Smooth muscle cell (in vitro differentiated cells): ENCODE data around the gene GALNT18. TPM values are rescaled to one million over a fixed set of nuclear protein-coding genes. Genes with fewer than 3 reads are reported as not detected.

Experiments
- DNase-seq: peaks from one replicate; lab custom pipeline; 2025; ENCODE audit not compliant: unreplicated experiment; lab: John Stamatoyannopoulos, UW
- H2AFZ ChIP-seq: fragments of 200-600 bp; sonication (generic); 2 replicates; pipeline ENCODE4 v1.6.0; 2016; ENCODE audit warnings: antibody characterized with exemption, low read depth, mild to moderate bottlenecking
- H3F3A ChIP-seq: fragments of 200-600 bp; sonication (generic); 2 replicates; pipeline ENCODE4 v1.6.0; 2017; ENCODE audit warnings: antibody characterized with exemption, low read depth
- H3K27ac ChIP-seq: fragments of 200-600 bp; sonication (generic); 2 replicates; pipeline ENCODE4 v1.5.1; 2016; ENCODE audit warnings: low read depth, mild to moderate bottlenecking
- H3K27me3 ChIP-seq: fragments of 200-600 bp; sonication (generic); 2 replicates; pipeline ENCODE4 v1.6.1; 2016; ENCODE audit warnings: low read depth, mild to moderate bottlenecking
- H3K36me3 ChIP-seq: fragments of 200-600 bp; sonication (generic); 2 replicates; pipeline ENCODE4 v1.5.1; 2016; ENCODE audit warnings: low read depth
- H3K4me1 ChIP-seq: fragments of 200-600 bp; sonication (generic); 2 replicates; pipeline ENCODE4 v1.5.1; 2016; ENCODE audit warnings: low read depth
- H3K4me2 ChIP-seq: fragments of 200-600 bp; sonication (generic); 2 replicates; pipeline ENCODE4 v1.6.0; 2016; ENCODE audit warnings: mild to moderate bottlenecking
- H3K4me3 ChIP-seq: fragments of 200-600 bp; sonication (generic); 2 replicates; pipeline ENCODE4 v1.5.1; 2016; ENCODE audit warnings: mild to moderate bottlenecking
- H3K79me2 ChIP-seq: fragments of 200-600 bp; sonication (generic); 2 replicates; pipeline ENCODE4 v1.6.0; 2016; ENCODE audit warnings: low read depth, mild to moderate bottlenecking
- H3K9ac ChIP-seq: fragments of 200-600 bp; sonication (generic); 2 replicates; pipeline ENCODE4 v1.6.0; 2016; ENCODE audit warnings: low read depth
- H3K9me3 ChIP-seq: fragments of 200-600 bp; sonication (generic); replicated peaks from 2 replicates; pipeline ENCODE4 v1.5.1; 2016; ENCODE audit warnings: low read depth
- H4K20me1 ChIP-seq: fragments of 200-600 bp; sonication (generic); 2 replicates; pipeline ENCODE4 v1.6.0; 2016; ENCODE audit warnings: low read depth
- WGBS: methylation state at CpG from one replicate; pipeline ENCODE4 v1.1.7; 2016; ENCODE audit warnings: low lambda C conversion rate; 5-methylcytosine and 5-hydroxymethylcytosine counted together
- polyA plus RNA-seq: library from polyadenylated mRNA; unstranded; fragments of >200 nt; fragmentation: Nextera tagmentation; extraction: Ambion mirVana; gene quantifications from 2 replicates; pipeline ENCODE4 v1.2.1, GENCODE V29; 2016
- total RNA-seq: library from RNA; depleted of rRNA; stranded (reverse); fragments of >200 nt; gene quantifications from 2 replicates; pipeline ENCODE4 v1.2.3, GENCODE V29; 2014
- TF ChIP-seq, protein P1 (sequence below): fragments of 200-600 bp; sonication (generic); IDR thresholded peaks from 2 replicates; pipeline ENCODE4 v1.5.1; 2017; ENCODE audit warnings: borderline replicate concordance, mild to moderate bottlenecking, antibody characterized with exemption; ENCODE audit not compliant: insufficient read depth, poor library complexity, severe bottlenecking

The GALNT18 gene
- total and polyA plus RNA-seq, 2 experiments from 2014 or later: 11.5 to 16.3 TPM

DNA sequence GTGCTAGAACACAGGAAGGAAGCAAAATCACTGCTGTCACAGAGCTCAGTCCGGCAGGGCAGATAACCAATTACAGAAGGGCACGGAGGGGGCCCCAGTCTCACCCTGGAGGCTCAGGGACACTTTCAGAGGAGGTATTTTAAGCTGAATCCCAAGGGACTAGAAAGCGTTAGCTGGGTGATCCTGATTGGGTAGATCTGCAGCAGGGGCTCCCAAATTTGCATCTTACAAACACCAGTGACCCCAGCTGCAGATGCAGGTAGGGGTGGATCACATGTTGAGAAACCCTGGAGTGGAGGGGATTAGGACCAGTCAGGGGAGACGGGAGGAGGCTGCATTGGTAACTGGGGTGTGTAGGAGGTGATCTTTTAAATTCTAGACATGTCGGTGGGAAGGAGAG is 360.2 kb downstream of the GALNT18 start:
- Histone ChIP-seq H3K79me2 (no peaks in the 10 kb centered on the region), H2AFZ (no peak overlapping the region), H3F3A (no peaks in the 10 kb centered on the region), H3K27ac (no peak overlapping the region), H3K9me3 (no peaks in the 10 kb centered on the region), H3K9ac (no peak overlapping the region), H4K20me1 (no peaks in the 10 kb centered on the region), H3K27me3 (peaks cover 4% of the 10 kb centered on the region), H3K4me2 (no peak overlapping the region), H3K36me3 (no peaks in the 10 kb centered on the region), H3K4me3 (no peak overlapping the region), H3K4me1 (no peaks in the 10 kb centered on the region)
- DNase-seq: no peak
- TF ChIP-seq, protein P1, sequence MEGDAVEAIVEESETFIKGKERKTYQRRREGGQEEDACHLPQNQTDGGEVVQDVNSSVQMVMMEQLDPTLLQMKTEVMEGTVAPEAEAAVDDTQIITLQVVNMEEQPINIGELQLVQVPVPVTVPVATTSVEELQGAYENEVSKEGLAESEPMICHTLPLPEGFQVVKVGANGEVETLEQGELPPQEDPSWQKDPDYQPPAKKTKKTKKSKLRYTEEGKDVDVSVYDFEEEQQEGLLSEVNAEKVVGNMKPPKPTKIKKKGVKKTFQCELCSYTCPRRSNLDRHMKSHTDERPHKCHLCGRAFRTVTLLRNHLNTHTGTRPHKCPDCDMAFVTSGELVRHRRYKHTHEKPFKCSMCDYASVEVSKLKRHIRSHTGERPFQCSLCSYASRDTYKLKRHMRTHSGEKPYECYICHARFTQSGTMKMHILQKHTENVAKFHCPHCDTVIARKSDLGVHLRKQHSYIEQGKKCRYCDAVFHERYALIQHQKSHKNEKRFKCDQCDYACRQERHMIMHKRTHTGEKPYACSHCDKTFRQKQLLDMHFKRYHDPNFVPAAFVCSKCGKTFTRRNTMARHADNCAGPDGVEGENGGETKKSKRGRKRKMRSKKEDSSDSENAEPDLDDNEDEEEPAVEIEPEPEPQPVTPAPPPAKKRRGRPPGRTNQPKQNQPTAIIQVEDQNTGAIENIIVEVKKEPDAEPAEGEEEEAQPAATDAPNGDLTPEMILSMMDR: no peak
- WGBS: 80% methylated on average over 5 of the region's 5 CpGs

DNA sequence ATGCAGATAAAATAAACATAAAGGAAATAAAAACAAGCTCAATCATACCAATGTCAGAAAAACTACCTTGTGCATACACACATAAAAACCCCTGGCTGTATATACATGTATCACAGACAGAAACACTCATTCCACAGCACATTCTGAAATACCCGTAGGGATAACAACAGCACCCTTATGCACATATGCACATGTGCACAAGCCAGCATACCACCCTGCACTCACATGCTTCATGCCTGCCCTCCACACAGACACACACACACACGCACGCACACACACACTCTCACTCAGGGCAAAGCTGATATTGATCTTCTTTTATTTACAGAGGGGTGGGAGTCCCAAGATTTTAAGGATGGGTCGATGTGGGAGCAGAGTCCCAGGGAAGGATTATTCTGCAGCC is 360.9 kb downstream of the GALNT18 start:
- no peaks in the 10 kb centered on the region for H3K79me2 ChIP-seq
- no peaks in the 10 kb centered on the region for H4K20me1 ChIP-seq
- H3K4me1 ChIP-seq: no peaks in the 10 kb centered on the region
- no peak overlapping the region for H2AFZ ChIP-seq
- no peak for DNase-seq
- H3K27ac ChIP-seq: no peak overlapping the region
- peaks cover 8% of the 10 kb centered on the region for H3K27me3 ChIP-seq
- no peak overlapping the region for H3K4me2 ChIP-seq
- no peaks in the 10 kb centered on the region for H3F3A ChIP-seq
- H3K36me3 ChIP-seq: no peaks in the 10 kb centered on the region
- WGBS: 84% methylated on average over 4 of the region's 4 CpGs
- no peak overlapping the region for H3K4me3 ChIP-seq
- TF ChIP-seq, protein P1: no peak
- H3K9ac ChIP-seq: no peak overlapping the region
- H3K9me3 ChIP-seq: no peaks in the 10 kb centered on the region

DNA sequence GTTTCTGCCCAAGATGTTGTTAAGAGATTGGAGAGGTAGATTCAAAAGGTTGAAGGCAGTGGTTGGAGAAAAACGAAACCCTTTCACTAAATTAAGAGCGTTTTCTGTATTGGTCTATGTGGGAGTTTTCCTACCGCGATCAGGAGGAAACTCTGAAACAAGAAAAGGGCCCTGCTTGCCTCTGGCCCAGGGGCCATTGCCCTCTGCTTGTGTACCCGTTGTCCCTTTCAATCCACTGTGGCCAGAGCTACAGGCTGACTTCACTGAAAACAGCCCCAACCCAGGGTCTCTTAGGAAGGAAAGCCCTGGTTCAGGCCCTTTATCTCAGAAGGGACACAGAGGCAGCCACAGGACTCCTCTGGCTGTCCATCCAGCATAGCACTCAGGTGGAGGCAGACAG is 367.8 kb downstream of the GALNT18 start:
- Histone ChIP-seq H2AFZ (no peak overlapping the region), H3K4me1 (no peaks in the 10 kb centered on the region)

DNA sequence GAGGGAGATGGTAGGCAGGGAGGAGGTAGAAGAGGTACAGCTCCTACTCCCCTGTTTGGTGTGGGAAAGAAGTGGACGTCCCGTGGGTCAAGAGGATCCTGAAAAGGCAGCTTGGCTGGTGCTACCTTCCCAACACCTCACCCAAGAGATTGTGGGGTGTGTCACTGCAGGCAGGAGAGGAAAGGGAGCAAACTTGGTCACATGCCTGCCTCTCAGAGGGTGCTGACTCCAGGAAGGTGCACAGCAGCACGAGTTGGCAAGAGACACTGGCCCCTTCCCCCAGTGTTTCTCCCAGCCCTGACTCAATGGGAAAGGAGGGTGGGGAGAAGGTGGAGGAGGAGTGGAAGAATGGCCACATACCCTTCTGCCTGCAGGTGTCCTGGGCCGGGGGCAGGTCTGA is 368.3 kb downstream of the GALNT18 start:
- Histone ChIP-seq H3K4me3 (no peak overlapping the region), H3K9me3 (no peaks in the 10 kb centered on the region), H3K79me2 (no peaks in the 10 kb centered on the region), H2AFZ (no peak overlapping the region), H3K27me3 (peaks cover 13% of the 10 kb centered on the region), H3K4me1 (no peaks in the 10 kb centered on the region), H3K27ac (no peak overlapping the region), H3K9ac (no peak overlapping the region), H3K36me3 (no peaks in the 10 kb centered on the region), H3F3A (no peaks in the 10 kb centered on the region), H3K4me2 (no peak overlapping the region), H4K20me1 (no peaks in the 10 kb centered on the region)
- TF ChIP-seq, protein P1: no peak
- 68% methylated on average over 4 of the region's 4 CpGs for WGBS
- DNase-seq: no peak

More for the DNA sequence above, 367.8 kb downstream of the GALNT18 start:
- DNase-seq: no peak
- TF ChIP-seq, protein P1: no peak
- H3K9ac ChIP-seq: no peak overlapping the region
- no peaks in the 10 kb centered on the region for H3K36me3 ChIP-seq
- 89% methylated on average over 5 of the region's 5 CpGs for WGBS
- H4K20me1 ChIP-seq: no peaks in the 10 kb centered on the region
- no peaks in the 10 kb centered on the region for H3K79me2 ChIP-seq
- H3K27me3 ChIP-seq: peaks cover 13% of the 10 kb centered on the region
- H3K27ac ChIP-seq: no peak overlapping the region
- H3F3A ChIP-seq: no peaks in the 10 kb centered on the region
- H3K4me2 ChIP-seq: no peak overlapping the region
- H3K4me3 ChIP-seq: no peak overlapping the region
- no peaks in the 10 kb centered on the region for H3K9me3 ChIP-seq
